ENCODE data around the gene ACTR1B. TPM values are rescaled to one million over a fixed set of nuclear protein-coding genes. Genes with fewer than 3 reads are reported as not detected.
A peak's percentile ranks its signal among the peaks of the same experiment; 100 is the strongest.

ACTR1B gene
- total RNA-seq, 4 donors from 2014 or later = 62.3 to 95.6 (median 88.4) TPM

GRCh38 chr2:97671526-97671925 lies 7.7 kb upstream of the ACTR1B start:
- no peak for ATAC-seq
- TF ChIP-seq EP300 (IDR thresholded peaks at IDR 0.05) = no peak
- no peak for TF ChIP-seq POLR2AphosphoS5 (IDR thresholded peaks at IDR 0.05)
- TF ChIP-seq POLR2A (IDR thresholded peaks at IDR 0.05) = no peak
- no peak for TF ChIP-seq CTCF (IDR thresholded peaks at IDR 0.05)
- no peaks in the 10 kb centered on the region for H3K27me3 ChIP-seq
- WGBS, 2 donors (ENCODE audit: low coverage in 1 of 2) = 92% methylated on average over 2 of the region's 7 CpGs; no CpG with 5 or more reads in 1 of the 2 donors
- no peaks in the 10 kb centered on the region for H3K4me1 ChIP-seq
- no peaks in the 10 kb centered on the region for H3K9me3 ChIP-seq
- H3K27ac ChIP-seq = no peak overlapping the region
- H3K36me3 ChIP-seq = no peaks in the 10 kb centered on the region
- H3K4me3 ChIP-seq = no peak overlapping the region

DNA sequence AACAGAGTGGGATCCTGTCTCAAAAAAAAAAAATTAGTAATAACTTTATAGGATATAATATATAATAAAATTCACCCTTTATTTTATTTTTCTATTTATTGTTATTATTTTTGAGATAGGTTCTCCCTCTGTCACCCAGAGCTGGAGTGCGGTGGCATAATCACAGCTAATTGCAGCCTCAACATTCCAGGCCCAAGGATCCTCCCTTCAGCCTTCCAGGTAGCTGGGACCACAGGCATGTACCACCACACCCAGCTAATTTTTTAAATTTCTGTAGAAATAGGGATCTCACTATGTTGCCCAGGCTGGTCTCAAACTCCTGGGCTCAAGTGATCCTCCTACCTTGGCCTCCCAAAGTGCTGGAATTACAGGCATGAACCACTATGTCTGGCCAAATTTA lies 6.6 kb upstream of the ACTR1B start:
- TF ChIP-seq EP300 (IDR thresholded peaks at IDR 0.05) (no peak), CTCF (IDR thresholded peaks at IDR 0.05) (no peak), POLR2AphosphoS5 (IDR thresholded peaks at IDR 0.05) (no peak), POLR2A (IDR thresholded peaks at IDR 0.05) (no peak)
- WGBS, 2 donors (ENCODE audit: low coverage in 1 of 2) = 100% methylated on average over 1 of the region's 1 CpG
- Histone ChIP-seq H3K36me3 (no peaks in the 10 kb centered on the region), H3K27ac (no peak overlapping the region), H3K27me3 (no peaks in the 10 kb centered on the region), H3K9me3 (no peaks in the 10 kb centered on the region), H3K4me1 (no peaks in the 10 kb centered on the region), H3K4me3 (no peak overlapping the region)
- no peak for ATAC-seq

- Histone ChIP-seq H3K36me3 (no peaks in the 10 kb centered on the region), H3K4me1 (peaks cover 0 to 6% (median 4%) of the 10 kb centered on the region in 3 donors), H3K9me3 (no peaks in the 10 kb centered on the region), H3K27ac (no peak within 1 kb of the TSS), H3K4me3 (no peak within 1 kb of the TSS), H3K27me3 (no peaks in the 10 kb centered on the region)
- 100% methylated on average over 1 of the region's 6 CpGs; no CpG with 5 or more reads in 1 of the 2 donors for WGBS, 2 donors (ENCODE audit: low coverage in 1 of 2)
- ATAC-seq = no peak
- no peak for TF ChIP-seq POLR2A (IDR thresholded peaks at IDR 0.05)
- TF ChIP-seq POLR2AphosphoS5 (IDR thresholded peaks at IDR 0.05) = no peak
- no peak for TF ChIP-seq CTCF (IDR thresholded peaks at IDR 0.05)
- TF ChIP-seq EP300 (IDR thresholded peaks at IDR 0.05) = no peak
Observed at GRCh38 chr2:97669448-97669847, 5.6 kb upstream of the ACTR1B start, which contains the start of gene C2orf92. TSS of gene C2orf92 (plus strand) at chr2:97669713. CDS start at chr2:97669789, 76 bp downstream.

DNA sequence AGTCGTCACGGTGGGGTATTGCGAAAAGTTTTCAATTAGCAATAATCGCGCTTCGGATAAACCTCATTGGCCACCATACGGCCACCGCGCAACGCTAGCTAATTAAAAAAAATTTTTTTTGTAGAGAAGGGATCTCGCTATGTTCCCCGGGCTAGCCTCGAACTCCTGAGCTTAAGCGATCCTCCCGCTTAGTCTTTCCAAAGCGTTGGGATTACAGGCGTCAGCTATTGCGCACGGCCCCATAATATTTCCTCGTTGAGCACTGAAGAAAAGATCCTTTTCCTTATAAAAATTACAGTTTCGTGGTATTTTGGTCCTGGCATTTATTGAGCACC lies 759 bp upstream of the ACTR1B start:
- WGBS, 2 donors (ENCODE audit: low coverage in 1 of 2) = 7% methylated on average over 18 of the region's 21 CpGs

More for the DNA sequence above, 759 bp upstream of the ACTR1B start:
- Histone ChIP-seq H3K4me1 (peaks cover 0 to 40% (median 26%) of the 10 kb centered on the region in 3 donors), H3K4me3 (peak overlapping the region; percentile 37 to 91), H3K27me3 (no peaks in the 10 kb centered on the region), H3K36me3 (peaks cover 0 to 12% of the 10 kb centered on the region in 2 donors), H3K27ac (peak overlapping the region; percentile 59 to 99 (median 98)), H3K9me3 (no peaks in the 10 kb centered on the region)
- TF ChIP-seq EP300 (IDR thresholded peaks at IDR 0.05) (no peak), CTCF (IDR thresholded peaks at IDR 0.05) (peak in 1 of 4 experiments; percentile 3)
- no peak for ATAC-seq

All from gastroesophageal sphincter (tissue), 4 donors.